SU-DHL-6 (cell line): ENCODE measurements around the gene TRMT112.

ENCODE experiments used
- CTCF ChIP-seq: fragments of 200-600 bp; sonication (generic); IDR thresholded peaks from one replicate; pipeline ENCODE4 v1.5.1; 2017; ENCODE audit warnings: antibody characterized with exemption, mild to moderate bottlenecking, low read length, moderate library complexity; ENCODE audit not compliant: insufficient read depth, poor library complexity, severe bottlenecking
- EZH2phosphoT487 ChIP-seq: fragments of 200-600 bp; sonication (generic), shearing (Covaris generic); conservative IDR thresholded peaks from 2 replicates; pipeline ENCODE4 v1.6.1; 2018; ENCODE audit warnings: mild to moderate bottlenecking, antibody characterized with exemption, low read length, moderate library complexity, mixed read lengths

GRCh38 chr11:64341429-64341828 is 24.1 kb upstream of the TRMT112 start:
- no peak for TF ChIP-seq CTCF
- no peak for TF ChIP-seq EZH2phosphoT487
